DOHH2 (cell line): ENCODE measurements around the gene PSMA4.
A peak's percentile ranks its signal among the peaks of the same experiment; 100 is the strongest.

Experiments used
- H3F3A ChIP-seq: fragments of 200-600 bp; sonication (generic), shearing (Covaris generic); 2 replicates; pipeline ENCODE4 v1.6.0; 2016; ENCODE audit warnings: antibody characterized with exemption, mild to moderate bottlenecking; ENCODE audit not compliant: control insufficient read depth, insufficient read depth
- H3K27ac ChIP-seq: fragments of 200-600 bp; sonication (generic); 2 replicates; pipeline ENCODE4 v1.5.1; 2014; ENCODE audit warnings: low read depth, mild to moderate bottlenecking, low read length, moderate library complexity
- H3K27me3 ChIP-seq: fragments of 200-600 bp; sonication (generic); 2 replicates; pipeline ENCODE4 v1.6.1; 2014; ENCODE audit warnings: mild to moderate bottlenecking, low read length, mixed read lengths; ENCODE audit not compliant: control insufficient read depth
- H3K36me3 ChIP-seq: fragments of 200-600 bp; sonication (generic); 2 replicates; pipeline ENCODE4 v1.6.1; 2014; ENCODE audit warnings: mild to moderate bottlenecking, low read length, moderate library complexity, mixed read lengths; ENCODE audit not compliant: control insufficient read depth
- H3K4me1 ChIP-seq: fragments of 200-600 bp; sonication (generic); 2 replicates; pipeline ENCODE4 v1.6.1; 2014; ENCODE audit warnings: mild to moderate bottlenecking, low read length, mixed read lengths; ENCODE audit not compliant: control insufficient read depth
- H3K4me2 ChIP-seq: fragments of 200-600 bp; sonication (generic); 2 replicates; pipeline ENCODE4 v1.6.0; 2014; ENCODE audit warnings: mild to moderate bottlenecking, low read length, moderate library complexity
- H3K4me3 ChIP-seq: fragments of 200-600 bp; sonication (generic); 2 replicates; pipeline ENCODE4 v1.5.1; 2014; ENCODE audit warnings: mild to moderate bottlenecking, low read length, mixed read lengths
- H3K79me2 ChIP-seq: fragments of 200-600 bp; sonication (generic); 2 replicates; pipeline ENCODE4 v1.6.1; 2014; ENCODE audit warnings: mild to moderate bottlenecking, low read length, mixed read lengths; ENCODE audit not compliant: control insufficient read depth
- H3K9me2 ChIP-seq: fragments of 200-600 bp; sonication (generic); replicated peaks from 2 replicates; pipeline ENCODE4 v1.6.1; 2014; ENCODE audit warnings: mild to moderate bottlenecking, low read length, mixed read lengths; ENCODE audit not compliant: control insufficient read depth
- H3K9me3 ChIP-seq: fragments of 200-600 bp; sonication (generic); 2 replicates; pipeline ENCODE4 v1.6.1; 2014; ENCODE audit warnings: antibody characterized with exemption, low read length, mixed read lengths; ENCODE audit not compliant: control insufficient read depth, insufficient read depth
- H4K20me1 ChIP-seq: fragments of 200-600 bp; sonication (generic); 2 replicates; pipeline ENCODE4 v1.6.0; 2014; ENCODE audit warnings: low read depth, mild to moderate bottlenecking, antibody characterized with exemption, low read length, moderate library complexity; ENCODE audit not compliant: control insufficient read depth, insufficient read depth
- EZH2phosphoT487 ChIP-seq: fragments of 200-600 bp; sonication (generic); IDR thresholded peaks from 2 replicates; pipeline ENCODE4 v1.6.1; 2017; ENCODE audit warnings: borderline replicate concordance, mild to moderate bottlenecking, antibody characterized with exemption, low read length, moderate library complexity, mixed read lengths
- TF ChIP-seq, protein P1 (sequence below): fragments of 200-600 bp; sonication (generic); IDR thresholded peaks from one replicate; pipeline ENCODE4 v1.5.1; 2014; ENCODE audit warnings: antibody characterized with exemption, mild to moderate bottlenecking, low read depth, low read length; ENCODE audit not compliant: poor library complexity, severe bottlenecking

The PSMA4 gene

DNA sequence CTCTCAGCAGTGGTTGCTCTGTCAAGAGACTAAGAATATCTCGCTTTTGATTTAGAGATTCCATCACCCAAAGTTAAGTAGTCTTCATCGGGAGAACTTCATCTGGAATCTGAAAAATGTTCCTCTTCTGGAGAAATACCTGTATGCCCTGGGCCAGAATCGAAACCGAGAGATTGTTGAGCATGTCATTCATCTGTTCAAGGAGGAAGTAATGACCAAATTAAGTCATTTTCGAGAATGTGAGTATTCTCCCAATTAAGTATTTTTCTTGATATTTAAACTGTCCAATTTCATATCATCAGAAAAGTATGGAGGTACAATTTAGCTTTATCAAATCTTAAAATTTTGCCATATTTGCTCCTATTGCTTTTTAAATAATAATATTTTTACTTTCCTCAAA lies 12.9 kb upstream of the PSMA4 start:
- peak overlapping the region; percentile 40 for H3K4me2 ChIP-seq
- no peaks in the 10 kb centered on the region for H3K79me2 ChIP-seq
- no peaks in the 10 kb centered on the region for H3K9me2 ChIP-seq
- TF ChIP-seq, protein P1, sequence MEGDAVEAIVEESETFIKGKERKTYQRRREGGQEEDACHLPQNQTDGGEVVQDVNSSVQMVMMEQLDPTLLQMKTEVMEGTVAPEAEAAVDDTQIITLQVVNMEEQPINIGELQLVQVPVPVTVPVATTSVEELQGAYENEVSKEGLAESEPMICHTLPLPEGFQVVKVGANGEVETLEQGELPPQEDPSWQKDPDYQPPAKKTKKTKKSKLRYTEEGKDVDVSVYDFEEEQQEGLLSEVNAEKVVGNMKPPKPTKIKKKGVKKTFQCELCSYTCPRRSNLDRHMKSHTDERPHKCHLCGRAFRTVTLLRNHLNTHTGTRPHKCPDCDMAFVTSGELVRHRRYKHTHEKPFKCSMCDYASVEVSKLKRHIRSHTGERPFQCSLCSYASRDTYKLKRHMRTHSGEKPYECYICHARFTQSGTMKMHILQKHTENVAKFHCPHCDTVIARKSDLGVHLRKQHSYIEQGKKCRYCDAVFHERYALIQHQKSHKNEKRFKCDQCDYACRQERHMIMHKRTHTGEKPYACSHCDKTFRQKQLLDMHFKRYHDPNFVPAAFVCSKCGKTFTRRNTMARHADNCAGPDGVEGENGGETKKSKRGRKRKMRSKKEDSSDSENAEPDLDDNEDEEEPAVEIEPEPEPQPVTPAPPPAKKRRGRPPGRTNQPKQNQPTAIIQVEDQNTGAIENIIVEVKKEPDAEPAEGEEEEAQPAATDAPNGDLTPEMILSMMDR, result no peak
- TF ChIP-seq EZH2phosphoT487, result no peak
- no peaks in the 10 kb centered on the region for H3K36me3 ChIP-seq
- no peaks in the 10 kb centered on the region for H4K20me1 ChIP-seq
- H3K4me3 ChIP-seq, result peak overlapping the region; percentile 21; the same call in 1 of the 2 replicates
- no peaks in the 10 kb centered on the region for H3K27me3 ChIP-seq
- H3K27ac ChIP-seq, result no peak overlapping the region
- H3K9me3 ChIP-seq, result no peaks in the 10 kb centered on the region
- H3F3A ChIP-seq, result no peaks in the 10 kb centered on the region
- no peaks in the 10 kb centered on the region; the same call in 1 of the 2 replicates for H3K4me1 ChIP-seq

DNA sequence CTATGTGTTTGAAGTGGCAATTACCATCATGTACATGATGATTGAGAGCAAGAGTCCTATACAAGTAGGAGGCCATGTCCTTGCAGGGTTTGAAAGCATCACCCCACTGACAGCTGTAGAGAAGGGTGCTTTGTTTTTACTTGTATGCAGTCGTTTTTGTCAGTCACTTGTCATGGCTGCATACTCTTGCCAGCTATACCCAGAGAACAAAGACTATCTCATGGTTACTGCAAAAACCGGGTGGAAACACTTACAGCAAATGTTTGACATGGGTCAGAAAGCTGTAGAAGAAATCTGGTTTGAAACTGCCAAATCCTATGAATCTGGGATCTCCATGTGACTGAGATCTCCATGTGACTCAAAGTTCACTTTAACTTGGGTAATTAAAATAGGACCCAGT lies 6.9 kb upstream of the PSMA4 start:
- H3F3A ChIP-seq, result no peaks in the 10 kb centered on the region
- no peak overlapping the region for H3K4me2 ChIP-seq
- no peaks in the 10 kb centered on the region for H3K27me3 ChIP-seq
- H3K36me3 ChIP-seq, result no peaks in the 10 kb centered on the region
- no peak for TF ChIP-seq EZH2phosphoT487
- TF ChIP-seq, protein P1, result no peak
- H3K4me1 ChIP-seq, result no peaks in the 10 kb centered on the region
- H4K20me1 ChIP-seq, result no peaks in the 10 kb centered on the region
- H3K9me3 ChIP-seq, result no peaks in the 10 kb centered on the region
- H3K79me2 ChIP-seq, result no peaks in the 10 kb centered on the region
- no peak overlapping the region for H3K4me3 ChIP-seq
- H3K9me2 ChIP-seq, result no peaks in the 10 kb centered on the region
- H3K27ac ChIP-seq, result no peak overlapping the region

DNA sequence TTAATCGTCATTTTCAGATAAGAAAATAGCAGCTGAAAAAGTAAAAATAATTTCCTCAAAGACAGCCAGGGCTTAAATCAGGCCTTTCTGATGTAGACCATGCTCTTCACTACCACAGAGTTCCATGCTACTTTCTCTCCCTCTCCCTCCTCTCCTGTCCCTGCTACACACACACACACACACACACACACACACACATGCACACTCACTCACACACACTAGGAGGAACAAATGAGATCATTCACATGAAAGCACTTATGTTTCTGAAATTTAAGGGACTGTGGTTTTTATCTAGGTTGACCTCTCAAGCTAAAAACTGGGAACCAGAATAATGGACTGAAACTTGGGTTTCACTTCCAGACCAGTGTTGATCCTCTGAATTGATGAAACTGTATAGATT lies 4.1 kb upstream of the PSMA4 start:
- H3K4me2 ChIP-seq, result no peak overlapping the region
- peaks cover 5% of the 10 kb centered on the region; the same call in 1 of the 2 replicates for H3K36me3 ChIP-seq
- no peak overlapping the region for H3K27ac ChIP-seq
- peaks cover 4% of the 10 kb centered on the region; the same call in 1 of the 2 replicates for H4K20me1 ChIP-seq
- H3K4me1 ChIP-seq, result peaks cover 5% of the 10 kb centered on the region
- H3K4me3 ChIP-seq, result no peak overlapping the region
- no peaks in the 10 kb centered on the region for H3K9me2 ChIP-seq
- H3F3A ChIP-seq, result 0 out of 2 replicates have a peak, but pooled peaks cover 3% of the 10 kb centered on the region
- peaks cover 14% of the 10 kb centered on the region for H3K79me2 ChIP-seq
- TF ChIP-seq, protein P1, result no peak
- no peak for TF ChIP-seq EZH2phosphoT487
- H3K27me3 ChIP-seq, result no peaks in the 10 kb centered on the region
- H3K9me3 ChIP-seq, result no peaks in the 10 kb centered on the region
